ENCODE data around the gene RSKR.
"Not testable (repeated sequence)": the region's sequence is repeated elsewhere in the genome, so short reads cannot be mapped to it uniquely, and the experiment has no call there.

RSKR gene

DNA sequence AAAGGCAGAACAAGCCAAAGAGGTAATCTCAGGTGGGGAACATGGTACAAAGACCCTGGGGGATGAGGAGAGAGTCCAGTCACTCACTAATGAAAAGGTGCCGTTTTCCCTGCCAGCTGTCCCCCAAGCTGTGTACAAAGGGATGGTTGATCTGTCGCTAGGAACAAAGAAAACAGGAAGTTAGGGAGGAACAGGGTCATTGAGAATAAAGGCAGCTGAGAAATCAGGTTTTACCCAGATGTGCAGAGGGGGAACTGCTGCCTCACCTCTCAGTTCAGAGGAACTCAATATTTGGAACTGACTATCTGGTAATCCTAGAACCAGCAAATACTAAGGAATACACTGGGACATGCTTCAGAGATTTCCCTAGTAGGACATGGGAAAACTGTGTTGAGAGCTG is 1.5 kb downstream of the RSKR start:
- H3K18ac ChIP-seq (ENCODE audit: low read length), result no peak overlapping the region
- H2BK15ac ChIP-seq (replicated peaks; ENCODE audit: low read depth), result no peak overlapping the region
- H3K79me2 ChIP-seq (ENCODE audit: control insufficient read depth, insufficient read depth, low read length), result no peaks in the 10 kb centered on the region
- H4K5ac ChIP-seq (ENCODE audit: low read length), result no peak overlapping the region
- H2AK5ac ChIP-seq (ENCODE audit: low read length), result no peak overlapping the region
- H4K8ac ChIP-seq (ENCODE audit: low read depth, low read length), result no peak overlapping the region
- H3K79me1 ChIP-seq (ENCODE audit: low read length), result no peaks in the 10 kb centered on the region
- H3K36me3 ChIP-seq (ENCODE audit: control insufficient read depth, insufficient read depth, low read length), result peaks cover 23% of the 10 kb centered on the region
- H2BK5ac ChIP-seq (ENCODE audit: low read length), result no peak overlapping the region
- no peak overlapping the region for H3K4ac ChIP-seq (ENCODE audit: low read depth, low read length)
- no peak overlapping the region for H3K9ac ChIP-seq (ENCODE audit: low read length)
- no CpG with 5 or more reads among the region's 2 CpGs for WGBS (ENCODE audit: extremely low coverage, insufficient coverage, low lambda C conversion rate)
- H3K4me2 ChIP-seq (ENCODE audit: low read length), result no peak overlapping the region
- no peak overlapping the region for H2BK120ac ChIP-seq (ENCODE audit: low read depth, low read length)
- H3K56ac ChIP-seq (ENCODE audit: low read length), result no peak overlapping the region
- no peak overlapping the region for H3K27ac ChIP-seq (ENCODE audit: low read depth, low read length)
- no peaks in the 10 kb centered on the region for H3K4me1 ChIP-seq (ENCODE audit: control insufficient read depth, low read depth, low read length)
- H3K27me3 ChIP-seq (ENCODE audit: insufficient read depth, low read length, poor library complexity), result no peaks in the 10 kb centered on the region
- no peak overlapping the region for H3K23ac ChIP-seq (ENCODE audit: low read length)
- H3K4me3 ChIP-seq (ENCODE audit: low read length), result no peak overlapping the region
- no peak for DNase-seq

- H2BK120ac ChIP-seq (ENCODE audit: low read depth, low read length), result no peak overlapping the region
- no peak overlapping the region for H3K4ac ChIP-seq (ENCODE audit: low read depth, low read length)
- no peak overlapping the region for H2AK5ac ChIP-seq (ENCODE audit: low read length)
- no peak overlapping the region for H3K18ac ChIP-seq (ENCODE audit: low read length)
- no peaks in the 10 kb centered on the region for H3K79me1 ChIP-seq (ENCODE audit: low read length)
- no peaks in the 10 kb centered on the region for H3K27me3 ChIP-seq (ENCODE audit: insufficient read depth, low read length, poor library complexity)
- no peak overlapping the region for H2BK15ac ChIP-seq (replicated peaks; ENCODE audit: low read depth)
- H3K27ac ChIP-seq (ENCODE audit: low read depth, low read length), result no peak overlapping the region
- no peak overlapping the region for H3K9ac ChIP-seq (ENCODE audit: low read length)
- no peak overlapping the region for H3K4me3 ChIP-seq (ENCODE audit: low read length)
- no peaks in the 10 kb centered on the region for H3K79me2 ChIP-seq (ENCODE audit: control insufficient read depth, insufficient read depth, low read length)
- no peak overlapping the region for H3K4me2 ChIP-seq (ENCODE audit: low read length)
- no peak overlapping the region for H3K23ac ChIP-seq (ENCODE audit: low read length)
- no CpG with 5 or more reads among the region's 8 CpGs for WGBS (ENCODE audit: extremely low coverage, insufficient coverage, low lambda C conversion rate)
- H4K8ac ChIP-seq (ENCODE audit: low read depth, low read length), result no peak overlapping the region
- no peak overlapping the region for H4K5ac ChIP-seq (ENCODE audit: low read length)
- H3K4me1 ChIP-seq (ENCODE audit: control insufficient read depth, low read depth, low read length), result no peaks in the 10 kb centered on the region
- DNase-seq, result no peak
- H3K36me3 ChIP-seq (ENCODE audit: control insufficient read depth, insufficient read depth, low read length), result peaks cover 13% of the 10 kb centered on the region
- H3K56ac ChIP-seq (ENCODE audit: low read length), result no peak overlapping the region
- H2BK5ac ChIP-seq (ENCODE audit: low read length), result no peak overlapping the region
Measured at GRCh38 chr17:28610376-28610775, 3.6 kb downstream of the RSKR start.

GRCh38 chr17:28604031-28604430 is 10.0 kb downstream of the RSKR start:
- not testable (repeated sequence) for DNase-seq; H3K79me2 ChIP-seq (ENCODE audit: control insufficient read depth, insufficient read depth, low read length)

GRCh38 chr17:28599311-28600184 is 14.4 kb downstream of the RSKR start:
- no peak overlapping the region for H4K8ac ChIP-seq (ENCODE audit: low read depth, low read length)
- H3K27me3 ChIP-seq (ENCODE audit: insufficient read depth, low read length, poor library complexity), result no peaks in the 10 kb centered on the region
- no peak overlapping the region for H3K4ac ChIP-seq (ENCODE audit: low read depth, low read length)
- peak overlapping the region; percentile 70 for H3K4me3 ChIP-seq (ENCODE audit: low read length)
- H3K27ac ChIP-seq (ENCODE audit: low read depth, low read length), result peak overlapping the region; percentile 31
- no peaks in the 10 kb centered on the region for H3K79me1 ChIP-seq (ENCODE audit: low read length)
- H2BK120ac ChIP-seq (ENCODE audit: low read depth, low read length), result no peak overlapping the region
- no CpG with 5 or more reads among the region's 40 CpGs for WGBS (ENCODE audit: extremely low coverage, insufficient coverage, low lambda C conversion rate)
- H2AK5ac ChIP-seq (ENCODE audit: low read length), result no peak overlapping the region
- H3K56ac ChIP-seq (ENCODE audit: low read length), result peak overlapping the region; percentile 99
- peak overlapping the region; percentile 96 for H3K9ac ChIP-seq (ENCODE audit: low read length)
- no peak overlapping the region for H2BK15ac ChIP-seq (replicated peaks; ENCODE audit: low read depth)
- no peak overlapping the region for H4K5ac ChIP-seq (ENCODE audit: low read length)
- H3K23ac ChIP-seq (ENCODE audit: low read length), result peak overlapping the region; percentile 96
- H3K4me2 ChIP-seq (ENCODE audit: low read length), result peak overlapping the region; percentile 99
- peaks cover 6% of the 10 kb centered on the region for H3K79me2 ChIP-seq (ENCODE audit: control insufficient read depth, insufficient read depth, low read length)
- no peaks in the 10 kb centered on the region for H3K36me3 ChIP-seq (ENCODE audit: control insufficient read depth, insufficient read depth, low read length)
- H3K4me1 ChIP-seq (ENCODE audit: control insufficient read depth, low read depth, low read length), result peaks cover 3% of the 10 kb centered on the region
- H3K18ac ChIP-seq (ENCODE audit: low read length), result no peak overlapping the region
- no peak for DNase-seq
- H2BK5ac ChIP-seq (ENCODE audit: low read length), result peak overlapping the region; percentile 76

More at GRCh38 chr17:28604031-28604430, 10.0 kb downstream of the RSKR start:
- H3K27me3 ChIP-seq (ENCODE audit: insufficient read depth, low read length, poor library complexity); H3K4me3 ChIP-seq (ENCODE audit: low read length); H3K9ac ChIP-seq (ENCODE audit: low read length); H2AK5ac ChIP-seq (ENCODE audit: low read length); H3K56ac ChIP-seq (ENCODE audit: low read length); H4K5ac ChIP-seq (ENCODE audit: low read length); H3K4me1 ChIP-seq (ENCODE audit: control insufficient read depth, low read depth, low read length); H3K23ac ChIP-seq (ENCODE audit: low read length); H3K4ac ChIP-seq (ENCODE audit: low read depth, low read length); H3K18ac ChIP-seq (ENCODE audit: low read length); H2BK120ac ChIP-seq (ENCODE audit: low read depth, low read length); H3K4me2 ChIP-seq (ENCODE audit: low read length); H3K79me1 ChIP-seq (ENCODE audit: low read length); H4K8ac ChIP-seq (ENCODE audit: low read depth, low read length); H2BK5ac ChIP-seq (ENCODE audit: low read length); H3K36me3 ChIP-seq (ENCODE audit: control insufficient read depth, insufficient read depth, low read length); H3K27ac ChIP-seq (ENCODE audit: low read depth, low read length); H2BK15ac ChIP-seq (replicated peaks; ENCODE audit: low read depth): not testable (repeated sequence)
- no CpG with 5 or more reads among the region's 31 CpGs for WGBS (ENCODE audit: extremely low coverage, insufficient coverage, low lambda C conversion rate)

DNA sequence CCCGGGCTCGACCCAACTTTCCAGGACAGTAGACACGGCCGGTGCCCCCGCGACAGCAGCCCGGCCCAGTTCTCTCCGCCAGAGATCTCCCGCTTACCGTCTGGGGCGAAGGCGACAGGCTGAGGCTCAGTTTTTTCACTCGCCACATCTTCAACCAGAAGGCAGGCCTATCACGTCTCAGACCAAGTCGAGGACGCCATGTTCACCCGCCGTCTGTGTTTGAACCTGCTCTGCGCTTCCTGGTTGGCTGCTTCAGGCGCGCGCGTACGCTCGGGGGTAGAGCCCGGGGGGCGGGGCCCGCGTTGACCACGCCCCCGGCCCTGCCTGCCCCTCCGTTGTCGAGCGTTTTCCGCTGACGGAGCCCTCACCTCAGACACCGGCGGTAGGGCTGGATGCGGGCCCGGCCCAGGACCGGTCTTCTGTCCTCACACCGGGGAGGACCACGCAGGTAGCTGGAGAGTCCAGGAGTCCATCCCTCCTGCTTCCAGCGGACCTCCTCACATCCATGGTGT is 15.1 kb downstream of the RSKR start, which contains the start of gene SPAG5:
Gene SPAG5 (minus strand): TSS at position 227 of the 512 bp plus-strand sequence. CDS start 79 bp downstream, at position 148.
- H3K4me2 ChIP-seq (ENCODE audit: low read length), result peak within 1 kb of the TSS; percentile 99
- H3K4me3 ChIP-seq (ENCODE audit: low read length), result peak within 1 kb of the TSS; percentile 93
- H3K36me3 ChIP-seq (ENCODE audit: control insufficient read depth, insufficient read depth, low read length), result no peaks in the 10 kb centered on the region
- peak within 1 kb of the TSS; percentile 31 for H3K27ac ChIP-seq (ENCODE audit: low read depth, low read length)
- peak within 1 kb of the TSS; percentile 99 for H3K56ac ChIP-seq (ENCODE audit: low read length)
- peak within 1 kb of the TSS; percentile 73 for H3K4ac ChIP-seq (ENCODE audit: low read depth, low read length)
- peaks cover 3% of the 10 kb centered on the region for H3K4me1 ChIP-seq (ENCODE audit: control insufficient read depth, low read depth, low read length)
- peaks cover 6% of the 10 kb centered on the region for H3K79me2 ChIP-seq (ENCODE audit: control insufficient read depth, insufficient read depth, low read length)
- H2AK5ac ChIP-seq (ENCODE audit: low read length), result no peak within 1 kb of the TSS
- H4K8ac ChIP-seq (ENCODE audit: low read depth, low read length), result no peak within 1 kb of the TSS
- H4K5ac ChIP-seq (ENCODE audit: low read length), result no peak within 1 kb of the TSS
- H3K18ac ChIP-seq (ENCODE audit: low read length), result peak within 1 kb of the TSS; percentile 72
- H3K27me3 ChIP-seq (ENCODE audit: insufficient read depth, low read length, poor library complexity), result no peaks in the 10 kb centered on the region
- H2BK120ac ChIP-seq (ENCODE audit: low read depth, low read length), result no peak within 1 kb of the TSS
- no peak within 1 kb of the TSS for H2BK15ac ChIP-seq (replicated peaks; ENCODE audit: low read depth)
- peak within 1 kb of the TSS; percentile 96 for H3K9ac ChIP-seq (ENCODE audit: low read length)
- H3K79me1 ChIP-seq (ENCODE audit: low read length), result no peaks in the 10 kb centered on the region
- peak within 1 kb of the TSS; percentile 76 for H2BK5ac ChIP-seq (ENCODE audit: low read length)
- no CpG with 5 or more reads among the region's 44 CpGs for WGBS (ENCODE audit: extremely low coverage, insufficient coverage, low lambda C conversion rate)
- peak within 1 kb of the TSS; percentile 96 for H3K23ac ChIP-seq (ENCODE audit: low read length)
- peak; percentile 97 for DNase-seq

Measured in mesendoderm (in vitro differentiated cells).